Measurements from ENCODE around the gene GOLGA6C. TPM values are rescaled to one million over a fixed set of nuclear protein-coding genes. Genes with fewer than 3 reads are reported as not detected.
"Not testable (repeated sequence)": the region's sequence is repeated elsewhere in the genome, so short reads cannot be mapped to it uniquely, and the experiment has no call there.

The GOLGA6C gene
- total and polyA plus RNA-seq, 10 of the 15 experiments (the other 5 are each of a cell fraction or from before 2014, with no cell fraction given), result not detected

- not testable (repeated sequence) for BruUV-seq (replicated peaks)
Measured at GRCh38 chr15:75298541-75299310, 40.6 kb downstream of the GOLGA6C start.

GRCh38 chr15:75299311-75299688 is 41.2 kb downstream of the GOLGA6C start:
- H3K4me2 ChIP-seq (ENCODE audit: control insufficient read depth, insufficient read depth); H3K36me3 ChIP-seq (ENCODE audit: control insufficient read depth in 2 of 2, insufficient read depth in 2 of 2, low read length in 1 of 2); H2AFZ ChIP-seq (ENCODE audit: control insufficient read depth, low read depth, low read length); H4K20me1 ChIP-seq (ENCODE audit: control insufficient read depth, insufficient read depth); H3K4me3 ChIP-seq; in situ Hi-C loops (cut with MboI); H3K9me3 ChIP-seq (replicated peaks; ENCODE audit: control insufficient read depth, insufficient read depth, low read length); H3K4me1 ChIP-seq (ENCODE audit: control insufficient read depth, insufficient read depth, low read length); H3K27me3 ChIP-seq (replicated peaks in 1 of 2; ENCODE audit: control insufficient read depth in 2 of 2, insufficient read depth in 2 of 2, low read length in 1 of 2); H3K27ac ChIP-seq (ENCODE audit: control insufficient read depth, insufficient read depth); H3K9ac ChIP-seq (ENCODE audit: control insufficient read depth, insufficient read depth, low read length); BruUV-seq (replicated peaks); DNase-seq (ENCODE audit: low read depth, low spot score); intact Hi-C loops (cut with micrococcal nuclease; ENCODE audit: unreplicated experiment); H3K79me2 ChIP-seq (ENCODE audit: control insufficient read depth, insufficient read depth, low read length); POLR2A ChIA-PET: not testable (repeated sequence)
- ChIA-PET SMC1A (ENCODE audit: uncharacterized antibody, unreplicated experiment) (interaction anchor here (1.2 kb wide), 1 partner anchor 270 kb away, joined by 3 read pairs; no protein-coding TSS in a partner anchor), RAD21 (ENCODE audit: unreplicated experiment) (interaction anchor here (0.7 kb wide), 1 partner anchor 269 kb away, joined by 3 read pairs; no protein-coding TSS in a partner anchor), CTCF (interaction anchor here (0.6 to 1.5 kb wide), 3 partner anchors 79 to 293 kb away, joined by 3 to 4 read pairs (median 4); no protein-coding TSS in a partner anchor)
- ATAC-seq (peak; percentile 98), FAIRE-seq (peak; percentile 84)
- 12% methylated on average over 5 of the region's 6 CpGs for WGBS (ENCODE audit: insufficient coverage, insufficient replicate concordance, low lambda C conversion rate, missing lambda C conversion rate)
- peak; percentile 8 to 40 (median 37); a peak in 3 of 6 replicates for TF ChIP-seq CTCF (IDR thresholded peaks at IDR 0.05 in 2 of 3, conservative IDR thresholded peaks at IDR 0.05 in 1 of 3; ENCODE audit: control insufficient read depth in 2 of 3, extremely low read depth in 1 of 3, insufficient read depth in 1 of 3, low read depth in 3 of 3, low read length in 3 of 3)

More at GRCh38 chr15:75298541-75299310, 40.6 kb downstream of the GOLGA6C start:
- DNase-seq (ENCODE audit: low read depth, low spot score); H3K27ac ChIP-seq (ENCODE audit: control insufficient read depth, insufficient read depth); in situ Hi-C loops (cut with MboI); FAIRE-seq; H3K27me3 ChIP-seq (replicated peaks in 1 of 2; ENCODE audit: control insufficient read depth in 2 of 2, insufficient read depth in 2 of 2, low read length in 1 of 2); H3K79me2 ChIP-seq (ENCODE audit: control insufficient read depth, insufficient read depth, low read length); H3K4me1 ChIP-seq (ENCODE audit: control insufficient read depth, insufficient read depth, low read length); H3K4me2 ChIP-seq (ENCODE audit: control insufficient read depth, insufficient read depth); SMC1A ChIA-PET (ENCODE audit: uncharacterized antibody, unreplicated experiment); POLR2A ChIA-PET; H4K20me1 ChIP-seq (ENCODE audit: control insufficient read depth, insufficient read depth); H2AFZ ChIP-seq (ENCODE audit: control insufficient read depth, low read depth, low read length); H3K36me3 ChIP-seq (ENCODE audit: control insufficient read depth in 2 of 2, insufficient read depth in 2 of 2, low read length in 1 of 2); H3K9ac ChIP-seq (ENCODE audit: control insufficient read depth, insufficient read depth, low read length); intact Hi-C loops (cut with micrococcal nuclease; ENCODE audit: unreplicated experiment); H3K9me3 ChIP-seq (replicated peaks; ENCODE audit: control insufficient read depth, insufficient read depth, low read length); H3K4me3 ChIP-seq: not testable (repeated sequence)
- ATAC-seq, result peak; percentile 99
- CTCF ChIA-PET, result interaction anchor here (0.8 to 1.5 kb wide), 2 partner anchors 95 to 269 kb away, joined by 4 read pairs; no protein-coding TSS in a partner anchor
- RAD21 ChIA-PET (ENCODE audit: unreplicated experiment), result interaction anchor here (0.7 kb wide), 1 partner anchor 269 kb away, joined by 3 read pairs; no protein-coding TSS in a partner anchor
- WGBS (ENCODE audit: insufficient coverage, insufficient replicate concordance, low lambda C conversion rate, missing lambda C conversion rate), result 43% methylated on average over 7 of the region's 13 CpGs

GRCh38 chr15:75300026-75300425 is 41.9 kb downstream of the GOLGA6C start:
- H3K36me3 ChIP-seq (ENCODE audit: control insufficient read depth in 2 of 2, insufficient read depth in 2 of 2, low read length in 1 of 2); H3K4me1 ChIP-seq (ENCODE audit: control insufficient read depth, insufficient read depth, low read length); H3K79me2 ChIP-seq (ENCODE audit: control insufficient read depth, insufficient read depth, low read length); FAIRE-seq; ATAC-seq; POLR2A ChIA-PET; H4K20me1 ChIP-seq (ENCODE audit: control insufficient read depth, insufficient read depth); H2AFZ ChIP-seq (ENCODE audit: control insufficient read depth, low read depth, low read length); H3K4me3 ChIP-seq; RAD21 ChIA-PET (ENCODE audit: unreplicated experiment); H3K9me3 ChIP-seq (replicated peaks; ENCODE audit: control insufficient read depth, insufficient read depth, low read length); H3K9ac ChIP-seq (ENCODE audit: control insufficient read depth, insufficient read depth, low read length); intact Hi-C loops (cut with micrococcal nuclease; ENCODE audit: unreplicated experiment); DNase-seq (ENCODE audit: low read depth, low spot score); H3K27ac ChIP-seq (ENCODE audit: control insufficient read depth, insufficient read depth); H3K4me2 ChIP-seq (ENCODE audit: control insufficient read depth, insufficient read depth); H3K27me3 ChIP-seq (replicated peaks in 1 of 2; ENCODE audit: control insufficient read depth in 2 of 2, insufficient read depth in 2 of 2, low read length in 1 of 2); BruUV-seq (replicated peaks): not testable (repeated sequence)
- 10% methylated on average over 5 of the region's 6 CpGs for WGBS (ENCODE audit: insufficient coverage, insufficient replicate concordance, low lambda C conversion rate, missing lambda C conversion rate)
- SMC1A ChIA-PET (ENCODE audit: uncharacterized antibody, unreplicated experiment), result interaction anchor here (1.2 kb wide), 1 partner anchor 271 kb away, joined by 3 read pairs; no protein-coding TSS in a partner anchor
- in situ Hi-C loops (cut with MboI), result loop anchor here (10.0 kb wide), 2 partner anchors 275 to 1235 kb away; partner anchors contain the start of gene PPCDC
- CTCF ChIA-PET, result interaction anchor here (0.6 to 1.5 kb wide), 3 partner anchors 80 to 294 kb away, joined by 3 to 4 read pairs (median 4); no protein-coding TSS in a partner anchor
